T-helper 22 cell (primary cell): ENCODE results near the gene ARPC1B.
"Not testable (repeated sequence)": the region's sequence is repeated elsewhere in the genome, so short reads cannot be mapped to it uniquely, and the experiment has no call there.

ENCODE experiments used
- DNase-seq: peaks from one replicate; pipeline ENCODE4 v3.0.0-alpha.2; 2020; ENCODE audit warnings: low read depth

Gene ARPC1B

DNA sequence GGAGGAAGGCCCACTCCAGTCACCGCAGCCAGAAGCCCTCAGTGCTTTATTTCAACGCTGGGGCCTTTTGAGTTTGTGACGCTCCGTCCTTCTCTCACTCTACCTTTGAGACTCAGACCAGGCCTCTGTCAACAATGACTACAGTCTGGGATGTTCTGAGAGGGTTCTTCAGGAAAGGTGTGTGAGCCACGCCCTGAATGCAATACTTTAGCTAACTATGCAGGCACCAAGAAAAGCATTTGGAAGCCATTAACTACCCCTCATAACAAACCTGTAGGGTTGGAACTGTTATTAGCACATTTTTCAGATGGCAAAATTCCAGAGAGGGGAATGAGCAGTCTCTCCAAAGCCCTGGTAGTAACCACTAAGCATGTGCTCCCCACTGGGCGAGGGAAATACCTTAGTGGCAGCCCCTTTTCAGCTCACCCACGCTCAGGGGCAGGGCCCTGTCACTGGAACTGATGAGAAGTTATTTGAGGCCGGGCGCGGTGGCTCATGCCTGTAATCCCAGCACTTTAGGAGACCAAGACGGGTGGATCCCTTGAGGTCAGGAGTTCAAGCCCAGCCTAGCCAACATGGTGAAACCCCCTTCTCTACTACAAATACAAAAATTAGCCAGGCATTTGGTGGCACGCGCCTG, 5.7 kb upstream of the ARPC1B start:
- no peak for DNase-seq

DNA sequence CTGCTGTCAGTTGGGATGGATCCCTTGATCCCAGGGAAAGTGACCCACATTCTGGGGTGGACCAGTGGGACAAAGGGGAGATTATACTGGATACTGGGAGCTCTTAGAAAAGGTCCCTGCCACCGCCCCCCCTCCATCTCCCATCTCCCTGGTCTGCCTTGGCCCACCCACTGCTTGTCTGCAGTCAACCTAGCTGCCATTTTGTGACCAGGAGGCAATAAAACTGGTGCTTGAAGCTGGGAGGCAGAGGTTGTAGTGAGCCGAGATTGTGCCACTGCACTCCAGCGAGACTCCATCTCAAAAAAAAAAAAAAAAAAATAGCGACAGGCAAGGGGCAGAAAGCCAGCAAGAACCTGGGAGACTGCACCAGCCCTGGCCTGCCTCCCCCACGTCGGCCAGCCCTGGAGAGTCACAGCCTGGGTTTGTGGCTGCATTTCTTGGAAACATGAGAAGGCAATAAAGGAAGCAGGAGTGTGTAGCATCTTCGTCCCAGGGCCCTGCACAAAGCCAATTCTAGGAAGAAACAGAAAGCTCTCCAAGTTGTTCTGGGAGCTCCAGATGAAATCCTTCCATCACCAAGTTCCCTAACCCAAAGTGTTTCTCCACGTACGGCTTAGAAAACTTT, 4.7 kb upstream of the ARPC1B start:
- DNase-seq, result no peak

DNA sequence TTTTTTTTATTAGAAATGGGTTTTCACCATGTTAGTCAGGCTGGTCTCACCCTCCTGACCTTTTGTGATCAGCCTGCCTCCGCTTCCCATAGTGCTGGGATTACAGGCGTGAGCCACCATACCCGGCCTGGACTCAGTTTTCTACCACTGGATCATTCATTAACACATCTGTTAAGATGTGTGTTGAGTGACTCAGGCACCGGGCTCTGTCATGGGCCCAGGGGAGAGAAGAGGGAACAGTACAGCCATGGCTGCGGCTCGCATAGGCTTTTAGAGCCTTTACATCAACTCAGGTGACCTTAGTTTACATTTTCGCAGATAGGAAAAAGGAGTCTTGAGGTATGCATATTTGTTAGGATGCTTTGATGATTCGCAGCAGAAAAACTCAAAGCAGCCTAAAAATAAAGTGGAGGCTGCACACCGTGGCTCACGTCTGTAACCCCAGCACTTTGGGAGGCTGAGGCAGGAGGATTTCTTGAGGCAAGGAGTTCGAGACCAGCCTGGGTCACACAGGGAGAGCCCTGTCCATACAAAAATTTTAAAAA, 3.1 kb upstream of the ARPC1B start:
- DNase-seq, result no peak

DNA sequence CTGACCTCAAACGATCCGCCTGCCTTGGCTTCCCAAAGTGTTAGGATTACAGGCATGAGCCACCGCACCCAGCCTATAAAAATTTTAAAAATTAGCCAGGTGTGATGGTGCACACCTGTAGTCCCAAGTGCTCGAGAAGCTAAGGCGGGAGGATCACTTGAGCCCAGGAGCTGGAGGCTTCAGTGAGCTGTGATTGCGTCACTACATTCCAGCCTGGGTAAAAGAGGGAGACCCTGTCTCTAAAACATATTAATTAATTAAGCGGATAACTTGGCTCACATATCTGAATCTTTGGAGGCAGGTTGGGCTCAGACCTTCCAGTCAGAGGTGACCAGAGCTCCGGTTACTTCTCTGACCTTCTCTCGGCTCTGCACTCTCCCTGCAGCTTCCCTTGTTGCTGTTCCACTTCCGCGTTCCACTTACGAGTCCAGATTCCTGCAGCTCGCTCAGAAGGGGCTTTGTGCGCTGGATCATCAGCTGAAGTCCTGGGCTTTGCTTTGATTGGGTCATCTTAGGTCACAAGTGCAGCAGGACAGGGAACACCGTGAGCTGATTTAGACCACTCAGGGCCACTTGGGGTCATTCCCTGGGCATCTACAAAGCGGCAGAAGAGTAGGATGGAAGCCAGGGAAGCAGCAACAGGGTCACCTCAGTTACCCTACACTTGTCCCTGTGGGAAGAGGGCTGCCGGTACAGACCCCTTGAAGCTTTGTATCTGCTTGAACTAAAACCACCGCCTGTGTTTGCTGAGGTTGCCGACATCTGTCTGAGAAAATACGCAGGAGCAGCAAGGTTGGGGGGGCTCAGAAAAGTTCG, 2.0 kb upstream of the ARPC1B start:
- no peak for DNase-seq

DNA sequence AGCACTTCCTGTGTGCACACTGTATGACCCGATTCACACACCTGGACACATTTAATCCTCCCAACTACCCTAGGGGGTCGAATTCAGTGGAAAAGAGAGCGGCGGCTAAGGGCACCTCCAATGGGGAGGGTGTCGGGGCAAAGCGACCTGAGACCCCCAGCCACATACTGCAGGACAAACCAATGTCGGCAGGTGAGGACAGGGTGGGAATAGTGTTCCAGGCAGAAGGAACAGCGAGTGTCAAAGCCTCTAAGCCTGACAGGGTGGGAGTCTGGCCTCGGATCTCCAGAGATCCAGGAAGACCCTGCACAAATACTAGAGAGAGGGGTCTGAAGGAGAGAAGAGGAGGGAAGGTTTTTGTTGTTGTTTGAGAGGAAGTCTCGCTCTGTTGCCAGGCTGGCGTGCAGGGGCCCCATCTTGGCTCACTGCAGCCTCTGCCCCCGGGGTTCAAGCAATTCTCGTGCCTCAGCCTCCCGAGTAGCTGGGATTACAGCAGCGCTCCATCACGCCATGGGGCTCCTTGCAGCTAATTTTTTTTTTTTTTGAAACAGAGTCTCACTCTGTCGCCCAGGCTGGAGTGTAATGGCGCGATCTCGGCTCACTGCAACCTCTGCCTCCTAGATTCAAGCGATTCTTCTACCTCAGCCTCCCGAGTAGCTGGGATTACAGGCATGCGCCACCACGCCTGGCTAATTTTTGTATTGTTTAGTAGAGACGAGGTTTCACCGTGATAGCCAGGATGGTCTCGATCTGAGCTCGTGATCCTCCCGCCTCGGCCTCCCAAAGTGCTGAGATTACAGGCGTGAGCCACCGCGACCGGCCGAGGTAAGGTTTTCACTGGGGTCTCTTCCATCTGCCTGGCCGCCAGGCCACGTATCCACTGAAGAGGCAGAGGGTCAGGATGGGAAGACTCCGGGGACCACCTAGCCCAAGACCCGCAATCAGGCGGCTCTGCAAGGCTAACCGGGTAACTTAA, 1.2 kb upstream of the ARPC1B start:
- DNase-seq, result no peak

DNA sequence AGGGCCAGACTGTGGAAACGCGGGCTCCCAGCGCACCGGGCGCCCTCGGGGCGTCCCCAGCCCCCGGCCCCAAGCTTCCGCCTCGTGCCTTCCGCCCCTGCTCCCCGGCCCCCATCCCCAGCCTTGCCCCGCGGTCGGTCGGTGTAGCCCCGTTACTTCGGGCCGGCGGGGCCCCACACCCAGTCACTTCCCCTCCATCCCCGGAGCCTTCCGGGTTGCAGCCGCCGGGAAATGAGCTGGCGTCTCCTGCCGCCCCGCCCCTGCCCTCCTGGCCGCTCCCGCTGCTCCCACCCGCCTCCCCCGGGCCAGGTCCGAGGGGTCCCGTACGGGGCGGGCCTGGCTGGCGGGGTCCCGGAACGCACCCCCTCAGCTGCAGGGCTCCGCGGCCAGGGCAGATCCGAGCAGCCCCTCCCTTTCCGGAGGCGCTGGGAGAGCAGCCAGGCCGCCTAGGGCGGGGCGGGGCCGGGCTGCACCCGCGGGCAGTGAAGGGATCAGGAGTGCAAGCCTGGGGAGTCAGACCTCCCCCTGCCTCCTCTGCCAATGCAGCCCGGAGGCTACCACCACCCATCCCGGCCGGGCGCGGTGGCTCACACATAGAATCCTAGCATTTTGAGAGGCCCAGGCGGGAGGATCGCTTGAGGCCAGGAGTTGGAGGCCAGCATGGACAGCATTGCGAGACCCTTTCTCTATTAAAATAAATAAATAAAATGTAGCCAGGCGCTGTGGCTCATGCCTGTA, 709 bp downstream of the ARPC1B start:
- DNase-seq, result peak; percentile 59

DNA sequence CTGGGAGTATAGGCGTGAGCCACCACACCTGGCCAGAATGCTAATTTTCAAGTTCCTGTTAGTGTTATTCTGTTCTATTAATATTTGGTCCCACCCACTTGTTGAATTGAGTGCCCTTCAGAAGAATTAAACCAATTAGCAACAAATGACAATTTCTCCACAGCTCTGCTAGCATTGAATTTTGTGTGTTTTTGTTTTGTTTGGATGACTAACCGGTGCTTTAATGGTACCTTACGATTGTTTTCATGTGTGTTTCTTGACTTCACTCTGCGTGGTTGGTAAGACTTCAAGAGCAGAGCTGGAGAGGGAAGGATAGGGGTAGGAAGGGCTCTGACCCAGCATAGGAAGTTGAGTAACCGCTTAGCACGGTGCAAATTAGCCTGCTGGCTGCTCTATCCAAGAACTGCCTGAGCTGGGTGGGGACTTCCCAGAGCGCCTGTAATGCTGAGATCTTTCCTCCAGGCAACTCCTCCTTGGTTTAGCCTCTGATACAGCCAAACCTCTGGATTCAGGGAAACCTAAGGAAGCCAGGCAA, 4.6 kb downstream of the ARPC1B start:
- peak; percentile 77 for DNase-seq

DNA sequence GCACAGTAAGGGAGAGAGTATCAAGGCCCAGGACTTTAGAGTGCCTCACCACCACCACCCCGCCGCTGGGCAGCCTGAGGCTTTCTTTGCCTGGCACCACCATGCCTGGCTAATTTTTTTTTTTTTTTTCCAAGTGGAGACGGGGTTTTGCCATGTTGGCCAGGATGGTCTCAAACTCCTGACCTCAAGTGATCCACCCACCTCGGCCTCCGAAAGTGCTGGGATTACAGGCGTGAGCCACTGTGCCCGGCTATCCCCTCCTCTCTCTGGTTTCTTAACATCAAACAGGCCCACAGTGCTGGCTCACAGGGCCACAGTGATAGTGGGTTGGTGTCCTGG, 5.1 kb downstream of the ARPC1B start:
- not testable (repeated sequence) for DNase-seq

DNA sequence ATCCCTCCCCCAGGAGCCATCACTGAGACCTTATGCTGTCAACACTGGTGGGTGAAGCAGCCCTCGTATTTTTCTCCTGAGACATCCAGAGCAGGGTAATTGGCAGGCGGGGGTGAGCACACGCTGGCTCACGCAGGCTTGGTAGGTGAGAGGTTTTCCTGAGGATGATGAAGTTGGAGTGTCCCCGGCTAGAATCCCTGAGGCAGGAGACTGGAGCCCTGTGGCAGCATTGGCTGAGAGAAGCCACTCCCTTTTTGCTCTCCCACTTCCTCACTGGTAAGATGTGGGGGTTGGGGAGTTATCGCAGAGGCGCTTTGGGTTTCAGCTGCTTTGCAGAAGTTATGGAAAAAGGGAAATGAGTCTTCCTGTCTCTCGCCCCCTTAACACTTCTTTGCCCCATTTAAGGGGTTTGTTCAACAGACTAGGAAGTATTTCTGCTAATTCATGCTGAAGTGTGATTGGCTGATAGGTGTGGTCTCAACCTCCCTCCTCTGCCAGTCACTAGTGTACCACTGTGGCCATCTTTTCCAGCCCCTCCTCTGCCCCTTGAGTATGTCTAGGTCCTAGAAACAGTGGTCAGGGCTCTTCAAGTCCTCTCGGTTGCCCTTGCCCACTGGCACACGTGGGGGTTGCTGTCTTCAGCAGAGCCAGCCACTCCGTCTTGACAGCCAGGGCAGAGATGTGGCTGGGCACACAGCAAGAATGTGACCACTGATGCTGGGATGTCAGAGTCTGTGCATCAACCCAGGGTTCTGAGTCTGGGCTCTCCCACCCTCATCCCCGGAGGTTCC, 5.7 kb downstream of the ARPC1B start:
- DNase-seq, result no peak

DNA sequence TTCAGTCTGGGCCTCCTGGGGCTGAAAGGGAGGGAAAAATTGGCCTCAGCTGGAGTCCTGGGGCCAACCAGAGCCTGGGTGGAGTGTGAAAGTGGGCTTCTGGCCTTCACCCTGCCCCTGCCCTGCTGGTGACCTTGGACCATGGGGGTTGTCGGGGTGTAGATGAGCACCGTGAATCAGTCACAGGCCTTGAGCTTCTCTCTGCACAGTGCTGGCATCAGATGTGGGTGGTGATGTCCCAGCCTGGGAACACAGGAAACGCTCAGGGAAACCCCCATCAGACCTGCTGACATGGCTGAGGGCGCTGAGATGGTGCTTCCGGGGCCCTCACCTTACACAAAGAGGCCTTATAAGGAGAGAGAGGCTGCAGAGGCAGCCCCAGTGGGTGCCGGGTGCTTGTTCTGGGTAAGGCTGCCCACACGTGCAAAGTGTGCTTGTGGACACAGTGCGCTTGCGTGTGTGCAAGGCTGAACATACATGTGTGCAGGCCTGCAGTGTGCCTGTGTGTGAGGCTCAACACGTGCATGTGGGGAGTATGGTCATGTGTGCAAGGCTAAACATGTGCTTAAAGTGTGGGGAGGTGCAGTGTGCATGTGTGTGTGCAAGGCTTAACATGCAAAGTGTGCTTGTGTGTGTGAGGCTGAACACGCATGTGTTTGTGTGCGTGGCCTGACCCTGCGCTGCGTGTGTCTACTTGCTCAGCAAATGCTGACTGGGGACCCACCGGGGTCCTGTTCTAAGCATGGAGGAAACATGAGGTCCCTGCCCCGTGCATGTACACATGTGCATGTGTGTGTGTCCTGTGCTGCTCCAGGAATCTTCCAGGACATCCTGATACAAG, 6.5 kb downstream of the ARPC1B start:
- peak; percentile 94 for DNase-seq

DNA sequence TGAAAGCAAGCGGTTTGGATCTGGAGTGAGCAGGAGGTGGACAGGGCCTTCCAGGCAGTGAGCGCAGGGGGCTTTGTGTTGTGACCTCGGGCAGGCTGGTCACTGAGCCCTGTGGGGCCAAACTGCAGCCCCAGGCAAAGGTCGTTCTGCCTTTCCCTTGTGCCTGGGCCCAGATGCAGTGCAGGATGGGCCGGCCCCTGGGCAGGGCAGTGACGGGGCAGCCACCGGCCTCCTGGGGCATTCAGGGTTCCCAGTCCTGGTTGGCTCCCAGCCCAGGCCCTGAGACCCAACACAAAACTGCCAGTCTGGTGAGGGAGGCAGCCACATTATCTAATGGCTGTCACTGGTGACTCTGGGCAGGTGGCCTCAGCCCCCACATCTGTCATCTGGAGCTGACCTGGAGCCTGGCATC, 7.1 kb downstream of the ARPC1B start:
- no peak for DNase-seq

DNA sequence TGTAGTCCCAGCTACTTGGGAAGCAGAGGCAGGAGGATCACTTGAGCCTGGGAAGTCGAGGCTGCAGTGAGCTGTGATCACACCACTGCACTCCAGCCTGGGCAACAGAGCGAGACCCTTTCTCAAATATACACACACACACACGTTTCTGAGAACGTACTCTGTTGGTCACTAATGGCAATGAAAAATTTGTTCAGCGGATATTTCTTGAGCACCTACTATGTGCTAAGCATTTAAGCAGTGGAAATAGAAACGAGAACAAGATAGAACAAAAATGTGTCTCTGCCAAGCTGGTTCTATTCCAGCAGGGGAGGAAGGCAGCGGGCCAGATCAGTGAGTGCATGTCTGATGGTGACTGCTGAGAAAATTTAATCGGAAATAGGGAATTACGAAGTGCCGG, 8.7 kb downstream of the ARPC1B start:
- no peak for DNase-seq

DNA sequence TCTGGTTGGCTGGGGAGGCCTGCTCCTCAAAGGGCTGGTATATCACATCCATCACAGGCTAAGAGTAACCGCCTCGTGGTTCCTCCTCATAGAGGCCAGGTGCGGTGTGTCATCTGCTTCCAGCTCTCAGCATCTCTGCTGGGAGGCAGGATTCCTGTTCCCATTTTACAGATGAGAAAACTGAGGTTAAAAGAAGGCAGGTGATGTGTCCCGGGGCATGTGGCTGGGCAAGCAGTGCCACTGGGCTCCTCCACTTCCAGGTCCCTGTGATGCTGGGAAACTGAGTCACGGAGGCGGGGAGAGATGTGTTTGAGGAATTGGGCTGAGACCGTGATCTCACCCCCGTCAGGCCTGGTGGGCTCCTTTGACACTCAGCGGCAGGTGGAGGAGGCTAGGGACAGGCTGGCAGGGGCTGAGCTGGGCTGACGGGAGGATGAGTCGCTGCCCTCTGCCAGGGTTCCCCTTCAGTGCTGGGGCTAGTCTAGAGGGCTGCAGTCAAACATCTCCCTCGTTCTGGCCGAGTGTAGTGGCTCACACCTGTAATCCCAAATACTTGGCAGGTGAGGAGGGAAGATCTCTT, 9.4 kb downstream of the ARPC1B start:
- no peak for DNase-seq

DNA sequence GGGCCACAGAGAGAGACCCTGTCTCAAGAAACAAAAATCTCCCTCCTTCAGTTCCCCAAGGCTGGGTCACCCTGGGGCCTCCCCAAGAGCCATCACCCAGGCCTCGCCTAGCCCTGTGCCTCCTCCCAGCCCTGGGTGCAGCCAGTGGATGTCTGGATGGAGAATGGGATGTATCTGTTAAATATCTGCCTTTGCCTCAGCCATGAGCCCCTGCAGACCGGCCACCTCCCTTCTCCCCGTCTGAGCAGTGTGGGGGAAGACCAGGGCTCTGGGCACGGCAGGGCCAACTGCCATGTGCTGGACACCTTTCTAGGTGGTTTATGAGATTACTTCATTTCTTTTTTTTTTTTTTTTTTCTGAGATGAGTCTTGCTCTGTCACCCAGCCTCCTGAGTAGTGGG, 10.0 kb downstream of the ARPC1B start:
- no peak for DNase-seq

DNA sequence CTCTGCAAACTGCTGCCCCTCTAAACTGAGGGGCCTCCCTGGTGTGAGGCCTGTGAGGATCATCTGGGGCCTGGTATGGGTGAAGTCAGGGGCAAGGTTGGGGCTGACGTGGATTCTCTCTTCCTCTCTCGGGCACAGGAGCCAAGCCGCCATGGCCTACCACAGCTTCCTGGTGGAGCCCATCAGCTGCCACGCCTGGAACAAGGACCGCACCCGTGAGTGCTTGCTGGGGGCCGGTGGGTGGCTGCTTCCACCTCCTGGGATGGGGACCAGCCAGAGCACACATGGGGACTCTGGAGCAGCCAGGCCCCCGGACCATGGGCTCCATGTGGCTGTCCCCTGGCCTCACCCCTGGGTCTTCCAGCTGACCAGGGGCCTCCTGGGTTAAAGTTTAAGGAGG, 11.0 kb downstream of the ARPC1B start:
- no peak for DNase-seq

DNA sequence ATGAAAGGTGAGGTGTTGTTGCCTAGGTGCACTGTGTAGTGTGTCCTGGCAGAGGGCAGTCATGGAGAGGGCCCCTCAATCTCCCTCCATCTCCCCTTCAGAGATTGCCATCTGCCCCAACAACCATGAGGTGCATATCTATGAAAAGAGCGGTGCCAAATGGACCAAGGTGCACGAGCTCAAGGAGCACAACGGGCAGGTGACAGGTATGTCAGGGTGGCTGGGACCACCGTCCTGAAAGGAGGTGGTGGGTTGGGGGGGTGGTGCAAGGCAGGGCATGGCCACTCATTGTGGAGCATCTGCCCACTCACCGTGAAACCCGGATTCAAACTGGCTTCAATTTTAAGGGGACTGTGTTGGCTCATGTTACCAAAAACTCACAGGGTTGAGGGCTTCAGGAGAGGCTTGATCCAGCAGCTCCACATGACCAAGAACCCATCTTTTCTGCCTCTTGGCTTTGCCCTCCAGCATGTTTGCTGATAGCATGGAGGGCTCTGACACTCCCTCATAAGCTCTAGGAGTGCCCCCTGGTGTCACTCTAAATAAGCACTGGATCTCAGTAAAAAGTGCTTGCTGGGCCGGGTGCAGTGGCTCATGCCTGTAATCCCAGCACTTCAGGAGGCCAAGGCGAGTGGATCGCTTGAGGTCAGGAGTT, 12.2 kb downstream of the ARPC1B start:
- no peak for DNase-seq

DNA sequence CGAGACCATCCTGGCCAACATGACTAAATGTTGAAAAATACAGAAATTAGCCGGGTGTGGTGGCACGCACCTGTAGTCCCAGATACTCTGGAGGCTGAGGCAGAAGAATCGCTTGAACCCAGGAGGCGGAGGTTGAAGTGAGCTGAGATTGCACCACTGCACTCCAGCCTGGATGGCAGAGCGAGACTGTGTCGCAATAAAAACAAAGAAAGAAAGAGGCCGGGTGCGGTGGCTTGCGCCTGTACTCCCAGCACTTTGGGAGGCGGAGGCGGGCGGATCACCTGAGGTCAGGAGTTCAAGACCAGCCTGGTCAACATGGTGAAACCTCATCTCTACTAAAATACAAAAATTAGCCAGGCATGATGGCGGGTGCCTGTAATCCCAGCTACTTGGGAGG, 12.7 kb downstream of the ARPC1B start:
- DNase-seq, result not testable (repeated sequence)

DNA sequence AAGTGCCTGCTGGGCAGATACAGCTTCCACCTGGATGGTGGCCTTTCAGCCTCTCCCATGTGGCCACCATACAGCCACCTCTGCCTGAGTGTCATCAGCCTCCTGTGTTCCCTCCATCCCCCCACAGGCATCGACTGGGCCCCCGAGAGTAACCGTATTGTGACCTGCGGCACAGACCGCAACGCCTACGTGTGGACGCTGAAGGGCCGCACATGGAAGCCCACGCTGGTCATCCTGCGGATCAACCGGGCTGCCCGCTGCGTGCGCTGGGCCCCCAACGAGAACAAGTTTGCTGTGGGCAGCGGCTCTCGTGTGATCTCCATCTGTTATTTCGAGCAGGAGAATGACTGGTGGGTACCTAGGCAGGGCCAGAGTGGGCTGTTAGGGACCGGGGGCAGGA, 13.4 kb downstream of the ARPC1B start:
- DNase-seq, result no peak
